Trophoblast cell (in vitro differentiated cells and primary cell): ENCODE data around the gene PTPRN2.

Experiments used
- DNase-seq, 2 donors: peaks; one replicate each; pipeline ENCODE4 v3.0.0-alpha.2; 2016
- H2AFZ ChIP-seq: 2 replicates; pipeline ENCODE4 v1.6.1; 2013; ENCODE audit warnings: low read length, moderate library complexity, mild to moderate bottlenecking; ENCODE audit not compliant: insufficient read depth, poor library complexity
- H2AK5ac ChIP-seq: 2 replicates; pipeline ENCODE4 v1.6.1; 2013; ENCODE audit warnings: mild to moderate bottlenecking, low read length
- H2BK120ac ChIP-seq: 2 replicates; pipeline ENCODE4 v1.6.1; 2013; ENCODE audit warnings: low read length, mild to moderate bottlenecking, moderate library complexity; ENCODE audit not compliant: insufficient read depth, poor library complexity
- H2BK12ac ChIP-seq: 2 replicates; pipeline ENCODE4 v1.6.1; 2013; ENCODE audit warnings: mild to moderate bottlenecking, low read length, moderate library complexity
- H2BK5ac ChIP-seq: 2 replicates; pipeline ENCODE4 v1.6.1; 2013; ENCODE audit warnings: low read length, low read depth, moderate library complexity, mild to moderate bottlenecking; ENCODE audit not compliant: poor library complexity
- H3K14ac ChIP-seq: 2 replicates; pipeline ENCODE4 v1.6.1; 2013; ENCODE audit warnings: mild to moderate bottlenecking, low read length
- H3K18ac ChIP-seq: 2 replicates; pipeline ENCODE4 v1.6.1; 2013; ENCODE audit warnings: mild to moderate bottlenecking, low read length
- H3K23ac ChIP-seq: 2 replicates; pipeline ENCODE4 v1.6.1; 2013; ENCODE audit warnings: low read length
- H3K27ac ChIP-seq: 2 replicates; pipeline ENCODE4 v1.5.1; 2013; ENCODE audit warnings: low read depth, mild to moderate bottlenecking, inconsistent platforms, low read length, moderate library complexity
- H3K27me3 ChIP-seq: 2 replicates; pipeline ENCODE4 v1.6.1; 2013; ENCODE audit warnings: inconsistent platforms, mild to moderate bottlenecking, low read length, moderate library complexity; ENCODE audit not compliant: insufficient read depth
- H3K36me3 ChIP-seq, 2 experiments: 1 replicate in 1 of 2; 2 replicates in 1 of 2; pipeline ENCODE4 v1.6.1; 2013; ENCODE audit warnings: low read length in 2 of 2, mild to moderate bottlenecking in 2 of 2, moderate library complexity in 1 of 2; ENCODE audit not compliant: insufficient read depth in 2 of 2, control insufficient read depth in 1 of 2
- H3K4ac ChIP-seq: 2 replicates; pipeline ENCODE4 v1.6.1; 2013; ENCODE audit warnings: low read depth, mild to moderate bottlenecking, low read length, moderate library complexity
- H3K4me1 ChIP-seq, 2 experiments: 1 replicate in 1 of 2; 2 replicates in 1 of 2; pipeline ENCODE4 v1.6.1; 2013; ENCODE audit warnings: low read length in 2 of 2, mild to moderate bottlenecking in 2 of 2, moderate library complexity in 1 of 2; ENCODE audit not compliant: insufficient read depth in 2 of 2, control insufficient read depth in 1 of 2
- H3K4me2 ChIP-seq: 2 replicates; pipeline ENCODE4 v1.6.1; 2013; ENCODE audit warnings: inconsistent platforms, mild to moderate bottlenecking, low read length, moderate library complexity
- H3K4me3 ChIP-seq: 2 replicates; pipeline ENCODE4 v1.5.1; 2013; ENCODE audit warnings: mild to moderate bottlenecking, low read depth, low read length, inconsistent platforms
- H3K79me1 ChIP-seq: one replicate; pipeline ENCODE4 v1.6.1; 2013; ENCODE audit warnings: low read length
- H3K79me2 ChIP-seq: 2 replicates; pipeline ENCODE4 v1.6.1; 2013; ENCODE audit warnings: low read length, mild to moderate bottlenecking; ENCODE audit not compliant: control insufficient read depth, insufficient read depth, poor library complexity
- H3K9ac ChIP-seq: 2 replicates; pipeline ENCODE4 v1.6.1; 2013; ENCODE audit warnings: mild to moderate bottlenecking, low read length
- H3K9me3 ChIP-seq: 2 replicates; pipeline ENCODE4 v1.6.1; 2013; ENCODE audit warnings: low read depth, mild to moderate bottlenecking, control low read depth, inconsistent platforms, low read length; ENCODE audit not compliant: insufficient read depth
- H4K12ac ChIP-seq: 2 replicates; pipeline ENCODE4 v1.6.1; 2013; ENCODE audit warnings: low read depth, mild to moderate bottlenecking, low read length, moderate library complexity
- H4K8ac ChIP-seq: 2 replicates; pipeline ENCODE4 v1.6.1; 2013; ENCODE audit warnings: low read depth, mild to moderate bottlenecking, low read length, moderate library complexity
- H4K91ac ChIP-seq: one replicate; pipeline ENCODE4 v1.6.1; 2013; ENCODE audit warnings: low read depth, mild to moderate bottlenecking, low read length, moderate library complexity
- WGBS: extraction: QIAGEN DNeasy Blood & Tissue Kit; methylation state at CpG from one replicate; pipeline ENCODE4 v1.1.7; 2013; ENCODE audit warnings: missing lambda C conversion rate; ENCODE audit not compliant: insufficient read length, insufficient coverage; ENCODE audit errors: extremely low coverage; 5-methylcytosine and 5-hydroxymethylcytosine counted together

PTPRN2 gene

DNA sequence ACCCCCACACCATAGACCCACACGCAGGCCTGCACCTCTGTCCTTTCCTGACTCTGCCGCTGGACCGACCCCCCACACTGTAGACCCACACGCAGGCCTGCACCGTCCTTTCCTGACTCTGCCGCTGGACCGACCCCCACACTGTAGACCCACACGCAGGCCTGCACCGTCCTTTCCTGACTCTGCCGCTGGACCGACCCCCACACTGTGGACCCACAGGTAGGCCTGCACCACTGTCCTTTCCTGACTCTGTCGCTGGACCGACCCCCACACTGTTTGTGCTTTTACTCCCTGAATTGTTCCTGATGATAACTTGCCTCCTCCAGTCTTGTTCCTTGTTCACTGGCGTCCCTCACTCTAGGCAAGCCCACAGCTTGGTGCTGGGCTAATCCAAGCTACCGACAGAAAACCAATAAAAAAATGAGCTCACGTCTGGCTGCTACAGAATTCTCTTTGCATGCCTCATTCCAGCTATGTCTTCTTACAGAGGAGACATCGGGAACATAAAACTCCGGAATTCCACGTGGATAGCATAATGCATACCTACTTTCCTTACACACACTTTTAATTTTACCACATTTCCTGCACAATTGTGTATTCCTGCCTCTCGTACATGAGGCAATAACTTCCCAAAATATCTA, 494.3 kb downstream of the PTPRN2 start:
- Histone ChIP-seq H3K9ac (no peak overlapping the region), H2BK120ac (no peak overlapping the region), H3K18ac (no peak overlapping the region), H3K4ac (no peak overlapping the region), H3K4me1 (no peaks in the 10 kb centered on the region), H3K9me3 (peaks cover 7% of the 10 kb centered on the region), H3K27me3 (no peaks in the 10 kb centered on the region), H3K79me1 (no peaks in the 10 kb centered on the region), H3K23ac (no peak overlapping the region), H3K27ac (no peak overlapping the region), H3K14ac (no peak overlapping the region), H4K12ac (no peak overlapping the region), H3K36me3 (no peaks in the 10 kb centered on the region), H2BK5ac (no peak overlapping the region), H3K4me3 (no peak overlapping the region), H2AFZ (no peak overlapping the region), H4K91ac (no peak overlapping the region), H3K4me2 (no peak overlapping the region), H3K79me2 (no peaks in the 10 kb centered on the region), H2AK5ac (no peak overlapping the region), H2BK12ac (no peak overlapping the region), H4K8ac (no peak overlapping the region)
- DNase-seq = no peak
- WGBS = no CpG with 5 or more reads among the region's 20 CpGs

DNA sequence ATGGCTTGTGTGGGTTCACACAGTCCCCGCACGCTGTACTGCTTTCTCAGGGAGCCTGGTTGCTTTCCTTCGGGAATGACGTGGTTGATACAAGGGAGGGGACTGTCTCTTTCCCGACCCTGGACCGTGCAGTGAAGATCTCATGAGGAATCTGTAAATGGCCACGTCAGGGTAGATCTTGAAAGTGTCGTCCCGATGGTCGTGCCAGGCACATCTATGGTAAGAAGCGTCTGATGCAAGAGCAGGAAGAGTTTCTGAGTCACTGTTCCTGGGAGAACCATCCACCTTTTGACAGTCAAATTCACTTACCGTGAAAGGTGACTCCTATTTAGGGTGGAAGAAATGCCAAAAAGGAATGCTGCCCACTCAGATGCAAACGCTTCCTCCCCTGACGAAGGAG, 500.4 kb downstream of the PTPRN2 start:
- WGBS = no CpG with 5 or more reads among the region's 14 CpGs
- Histone ChIP-seq H3K18ac (no peak overlapping the region), H3K4me2 (no peak overlapping the region), H2BK120ac (no peak overlapping the region), H3K79me1 (no peaks in the 10 kb centered on the region), H2BK12ac (no peak overlapping the region), H2AK5ac (no peak overlapping the region), H3K4ac (no peak overlapping the region), H3K27ac (no peak overlapping the region), H3K27me3 (no peaks in the 10 kb centered on the region), H4K8ac (no peak overlapping the region), H3K4me3 (no peak overlapping the region), H3K23ac (no peak overlapping the region), H3K4me1 (no peaks in the 10 kb centered on the region), H4K12ac (no peak overlapping the region), H3K9ac (no peak overlapping the region), H2AFZ (no peak overlapping the region), H4K91ac (no peak overlapping the region), H3K9me3 (peaks cover 30% of the 10 kb centered on the region), H3K14ac (no peak overlapping the region), H2BK5ac (no peak overlapping the region), H3K79me2 (no peaks in the 10 kb centered on the region), H3K36me3 (no peaks in the 10 kb centered on the region)
- no peak for DNase-seq

DNA sequence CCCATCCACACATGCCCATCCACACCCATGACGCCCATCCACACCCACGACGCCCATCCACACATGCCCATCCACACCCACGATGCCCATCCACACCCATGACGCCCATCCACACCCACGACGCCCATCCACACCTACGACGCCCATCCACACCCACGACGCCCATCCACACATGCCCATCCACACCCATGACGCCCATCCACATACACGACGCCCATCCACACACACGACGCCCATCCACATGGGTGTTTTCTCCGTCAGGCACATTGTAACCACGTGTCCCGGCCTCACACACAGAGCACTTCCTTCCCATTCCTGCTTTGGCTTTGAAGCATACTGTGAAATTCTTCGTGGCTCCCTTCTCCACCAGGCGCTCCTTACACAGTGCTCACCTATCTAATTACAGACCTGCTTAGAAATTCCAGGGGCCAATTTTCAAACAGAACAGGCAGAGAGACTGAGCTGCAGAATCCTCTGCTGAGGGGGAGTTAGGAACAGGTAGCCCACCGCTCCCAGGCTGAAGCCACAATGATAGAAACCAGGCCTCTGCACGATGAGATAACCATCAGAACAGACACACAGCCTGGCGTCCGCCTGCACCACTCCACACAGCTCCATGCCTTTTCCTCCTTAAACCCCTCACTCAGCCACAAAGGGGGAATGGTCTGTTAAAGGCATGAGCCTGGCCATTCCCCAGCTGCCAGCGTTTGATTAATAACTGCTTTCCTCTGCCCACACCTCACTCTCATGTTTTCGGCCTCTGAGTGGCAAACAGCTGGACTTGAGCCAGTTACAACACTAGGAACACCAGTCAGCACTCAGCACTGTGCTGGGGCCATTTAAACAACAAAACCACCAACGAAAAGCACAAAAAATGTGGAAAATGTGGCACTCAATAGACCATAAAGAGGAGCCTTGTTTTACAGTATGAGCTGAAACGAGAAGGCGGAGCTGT, 501.6 kb downstream of the PTPRN2 start:
- Histone ChIP-seq H3K4me1 (no peaks in the 10 kb centered on the region), H4K8ac (no peak overlapping the region), H3K4me2 (no peak overlapping the region), H3K9me3 (peaks cover 31% of the 10 kb centered on the region), H2AFZ (no peak overlapping the region), H3K4me3 (peak overlapping the region; percentile 57), H3K27ac (no peak overlapping the region), H3K27me3 (no peaks in the 10 kb centered on the region), H3K18ac (no peak overlapping the region), H2BK5ac (no peak overlapping the region), H2BK12ac (no peak overlapping the region), H2AK5ac (no peak overlapping the region), H4K91ac (no peak overlapping the region), H4K12ac (no peak overlapping the region), H3K79me2 (no peaks in the 10 kb centered on the region), H2BK120ac (no peak overlapping the region), H3K9ac (no peak overlapping the region), H3K36me3 (no peaks in the 10 kb centered on the region), H3K14ac (no peak overlapping the region), H3K4ac (no peak overlapping the region), H3K79me1 (no peaks in the 10 kb centered on the region), H3K23ac (no peak overlapping the region)
- DNase-seq = no peak
- WGBS = no CpG with 5 or more reads among the region's 30 CpGs

DNA sequence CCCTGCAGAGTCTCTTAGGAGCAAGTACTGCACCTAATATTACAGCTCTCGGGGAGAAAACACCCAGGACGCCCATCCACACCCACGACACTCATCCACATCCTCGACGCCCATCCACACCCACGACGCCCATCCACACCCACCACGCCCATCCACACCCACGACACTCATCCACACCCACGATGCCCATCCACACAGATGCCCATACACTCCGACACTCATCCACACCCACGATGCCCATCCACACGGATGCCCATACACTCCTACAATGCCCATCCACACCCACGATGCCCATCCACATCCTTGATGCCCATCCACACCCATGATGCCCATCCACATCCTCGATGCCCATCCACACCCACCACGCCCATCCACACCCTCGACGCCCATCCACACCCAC, 503.1 kb downstream of the PTPRN2 start:
- no peak overlapping the region for H2BK5ac ChIP-seq
- no peak overlapping the region for H3K23ac ChIP-seq
- H2AK5ac ChIP-seq = no peak overlapping the region
- H3K18ac ChIP-seq = no peak overlapping the region
- no peaks in the 10 kb centered on the region for H3K36me3 ChIP-seq
- H3K4me2 ChIP-seq = no peak overlapping the region
- no peak overlapping the region for H3K9ac ChIP-seq
- no peak overlapping the region for H4K91ac ChIP-seq
- no CpG with 5 or more reads among the region's 18 CpGs for WGBS
- no peaks in the 10 kb centered on the region for H3K4me1 ChIP-seq
- H3K14ac ChIP-seq = no peak overlapping the region
- no peak overlapping the region for H2AFZ ChIP-seq
- no peak overlapping the region for H3K27ac ChIP-seq
- no peak overlapping the region for H4K8ac ChIP-seq
- H4K12ac ChIP-seq = no peak overlapping the region
- H2BK120ac ChIP-seq = no peak overlapping the region
- H3K4me3 ChIP-seq = peak overlapping the region; percentile 12
- no peaks in the 10 kb centered on the region for H3K27me3 ChIP-seq
- DNase-seq = no peak
- H3K9me3 ChIP-seq = peaks cover 37% of the 10 kb centered on the region
- H2BK12ac ChIP-seq = no peak overlapping the region
- H3K79me2 ChIP-seq = no peaks in the 10 kb centered on the region
- H3K79me1 ChIP-seq = no peaks in the 10 kb centered on the region
- H3K4ac ChIP-seq = no peak overlapping the region
